HepG2 (cell line): ENCODE data around the gene PCYOX1L. TPM values are rescaled to one million over a fixed set of nuclear protein-coding genes. Genes with fewer than 3 reads are reported as not detected.

Experiments
- IRF2 ChIP-seq: IDR thresholded peaks from 2 replicates; pipeline ENCODE4 v1.6.1; 2018; ENCODE audit warnings: missing genetic modification reagents, missing compliant biosample characterization
- MIER2 ChIP-seq: IDR thresholded peaks from 2 replicates; pipeline ENCODE4 v1.6.1; 2016; ENCODE audit warnings: missing biosample characterization, missing genetic modification reagents
- PATZ1 ChIP-seq: sonication (generic); formaldehyde crosslinking; IDR thresholded peaks from 2 replicates; pipeline ENCODE4 v1.4.0; 2020; ENCODE audit warnings: missing genetic modification reagents
- PHB2 ChIP-seq: fragments of 450-650 bp; IDR thresholded peaks from 2 replicates; pipeline ENCODE4 v1.6.1; 2018; ENCODE audit not compliant: partially characterized antibody
- POGK ChIP-seq: sonication (generic); formaldehyde crosslinking; conservative IDR thresholded peaks from 2 replicates; pipeline ENCODE4 v1.8.0; 2022; ENCODE audit warnings: mild to moderate bottlenecking, moderate library complexity, missing genetic modification reagents
- SMAD1 ChIP-seq: sonication (generic); formaldehyde crosslinking; IDR thresholded peaks from 2 replicates; pipeline ENCODE4 v1.4.0; 2020; ENCODE audit warnings: missing genetic modification reagents, low read depth, mild to moderate bottlenecking, borderline replicate concordance
- TOE1 ChIP-seq: sonication (generic); formaldehyde crosslinking; IDR thresholded peaks from 2 replicates; pipeline ENCODE4 v1.4.0; 2020; ENCODE audit warnings: mild to moderate bottlenecking, missing genetic modification reagents
- ZBTB7B ChIP-seq: sonication (generic); formaldehyde crosslinking; IDR thresholded peaks from 2 replicates; pipeline ENCODE4 v1.4.0; 2020; ENCODE audit warnings: missing genetic modification reagents
- ZNF350 ChIP-seq: sonication (generic); formaldehyde crosslinking; IDR thresholded peaks from 2 replicates; pipeline ENCODE4 v1.4.0; 2020; ENCODE audit warnings: mild to moderate bottlenecking, low read depth, missing genetic modification reagents, borderline replicate concordance
- ZNF414 ChIP-seq: sonication (generic); formaldehyde crosslinking; IDR thresholded peaks from 2 replicates; pipeline ENCODE4 v1.5.0; 2020; ENCODE audit warnings: missing genetic modification reagents
- polyA plus RNA-seq, 8 experiments: library from polyadenylated mRNA; depleted of rRNA in 3 of 8; stranded (reverse) in 7 of 8; unstranded in 1 of 8; fragments of >200 nt; fragmentation: Illumina TruSeq in 4 of 8; extraction: Trizol in 4 of 8; gene quantifications; 2 replicates each; pipeline versions ENCODE4 v1.2.1 to v1.2.3, GENCODE V29; 2011 to 2016; ENCODE audit warnings: low read depth in 4 of 8, missing spikeins in 1 of 8, mixed read lengths in 1 of 8; ENCODE audit not compliant: insufficient read depth in 1 of 8
- total RNA-seq, 5 experiments: library from RNA; depleted of rRNA; stranded (reverse); fragments of >200 nt; fragmentation: Illumina TruSeq; extraction: Trizol; gene quantifications; 2 replicates each; pipeline ENCODE4 v1.2.3, GENCODE V29; 2016; ENCODE audit warnings: low read depth in 1 of 5
- TF ChIP-seq, protein P1 (sequence below): sonication (generic); formaldehyde crosslinking; IDR thresholded peaks from 2 replicates; pipeline ENCODE4 v1.9.0; 2021; ENCODE audit warnings: missing genetic modification reagents, borderline replicate concordance
- TF ChIP-seq, protein P2 (sequence below): sonication (generic); formaldehyde crosslinking; conservative IDR thresholded peaks from 2 replicates; pipeline ENCODE4 v1.4.0; 2020; ENCODE audit warnings: mild to moderate bottlenecking, missing genetic modification reagents, moderate library complexity
- TF ChIP-seq, protein P3 (sequence below): sonication (generic); formaldehyde crosslinking; IDR thresholded peaks from 2 replicates; pipeline ENCODE4 v1.8.1; 2023; ENCODE audit warnings: missing genetic modification reagents, mild to moderate bottlenecking, borderline replicate concordance
- TF ChIP-seq, protein P4 (sequence below): sonication (generic); formaldehyde crosslinking; IDR thresholded peaks from 2 replicates; pipeline ENCODE4 v1.4.0; 2020; ENCODE audit warnings: mild to moderate bottlenecking, missing genetic modification reagents
- TF ChIP-seq, protein P5 (sequence below): sonication (generic); formaldehyde crosslinking; IDR thresholded peaks from 2 replicates; pipeline ENCODE4 v1.4.0; 2020; ENCODE audit warnings: missing genetic modification reagents, borderline replicate concordance

The PCYOX1L gene
- total and polyA plus RNA-seq, 2 of the 13 experiments (the other 11 are each of a cell fraction or from before 2014, with no cell fraction given): 1.00 to 3.7 TPM

GRCh38 chr5:149380466-149381121, 22.7 kb downstream of the PCYOX1L start (continued):
- TF ChIP-seq, protein P1, sequence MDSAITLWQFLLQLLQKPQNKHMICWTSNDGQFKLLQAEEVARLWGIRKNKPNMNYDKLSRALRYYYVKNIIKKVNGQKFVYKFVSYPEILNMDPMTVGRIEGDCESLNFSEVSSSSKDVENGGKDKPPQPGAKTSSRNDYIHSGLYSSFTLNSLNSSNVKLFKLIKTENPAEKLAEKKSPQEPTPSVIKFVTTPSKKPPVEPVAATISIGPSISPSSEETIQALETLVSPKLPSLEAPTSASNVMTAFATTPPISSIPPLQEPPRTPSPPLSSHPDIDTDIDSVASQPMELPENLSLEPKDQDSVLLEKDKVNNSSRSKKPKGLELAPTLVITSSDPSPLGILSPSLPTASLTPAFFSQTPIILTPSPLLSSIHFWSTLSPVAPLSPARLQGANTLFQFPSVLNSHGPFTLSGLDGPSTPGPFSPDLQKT (CRISPR knock-in tag): no peak
- no peak for TF ChIP-seq ZNF350 (CRISPR knock-in tag)
- TF ChIP-seq, protein P2, sequence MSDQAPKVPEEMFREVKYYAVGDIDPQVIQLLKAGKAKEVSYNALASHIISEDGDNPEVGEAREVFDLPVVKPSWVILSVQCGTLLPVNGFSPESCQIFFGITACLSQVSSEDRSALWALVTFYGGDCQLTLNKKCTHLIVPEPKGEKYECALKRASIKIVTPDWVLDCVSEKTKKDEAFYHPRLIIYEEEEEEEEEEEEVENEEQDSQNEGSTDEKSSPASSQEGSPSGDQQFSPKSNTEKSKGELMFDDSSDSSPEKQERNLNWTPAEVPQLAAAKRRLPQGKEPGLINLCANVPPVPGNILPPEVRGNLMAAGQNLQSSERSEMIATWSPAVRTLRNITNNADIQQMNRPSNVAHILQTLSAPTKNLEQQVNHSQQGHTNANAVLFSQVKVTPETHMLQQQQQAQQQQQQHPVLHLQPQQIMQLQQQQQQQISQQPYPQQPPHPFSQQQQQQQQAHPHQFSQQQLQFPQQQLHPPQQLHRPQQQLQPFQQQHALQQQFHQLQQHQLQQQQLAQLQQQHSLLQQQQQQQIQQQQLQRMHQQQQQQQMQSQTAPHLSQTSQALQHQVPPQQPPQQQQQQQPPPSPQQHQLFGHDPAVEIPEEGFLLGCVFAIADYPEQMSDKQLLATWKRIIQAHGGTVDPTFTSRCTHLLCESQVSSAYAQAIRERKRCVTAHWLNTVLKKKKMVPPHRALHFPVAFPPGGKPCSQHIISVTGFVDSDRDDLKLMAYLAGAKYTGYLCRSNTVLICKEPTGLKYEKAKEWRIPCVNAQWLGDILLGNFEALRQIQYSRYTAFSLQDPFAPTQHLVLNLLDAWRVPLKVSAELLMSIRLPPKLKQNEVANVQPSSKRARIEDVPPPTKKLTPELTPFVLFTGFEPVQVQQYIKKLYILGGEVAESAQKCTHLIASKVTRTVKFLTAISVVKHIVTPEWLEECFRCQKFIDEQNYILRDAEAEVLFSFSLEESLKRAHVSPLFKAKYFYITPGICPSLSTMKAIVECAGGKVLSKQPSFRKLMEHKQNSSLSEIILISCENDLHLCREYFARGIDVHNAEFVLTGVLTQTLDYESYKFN (CRISPR knock-in tag): peak; percentile 72
- TF ChIP-seq, protein P3, sequence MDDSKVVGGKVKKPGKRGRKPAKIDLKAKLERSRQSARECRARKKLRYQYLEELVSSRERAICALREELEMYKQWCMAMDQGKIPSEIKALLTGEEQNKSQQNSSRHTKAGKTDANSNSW (CRISPR knock-in tag): no peak
- no peak for TF ChIP-seq PHB2
- no peak for TF ChIP-seq TOE1
- TF ChIP-seq MIER2: no peak
- TF ChIP-seq PATZ1 (CRISPR knock-in tag): peak; percentile 44; the same call in 1 of the 2 replicates
- TF ChIP-seq, protein P4, sequence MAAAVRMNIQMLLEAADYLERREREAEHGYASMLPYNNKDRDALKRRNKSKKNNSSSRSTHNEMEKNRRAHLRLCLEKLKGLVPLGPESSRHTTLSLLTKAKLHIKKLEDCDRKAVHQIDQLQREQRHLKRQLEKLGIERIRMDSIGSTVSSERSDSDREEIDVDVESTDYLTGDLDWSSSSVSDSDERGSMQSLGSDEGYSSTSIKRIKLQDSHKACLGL (CRISPR knock-in tag): no peak
- no peak for TF ChIP-seq SMAD1 (CRISPR knock-in tag)
- TF ChIP-seq, protein P5, sequence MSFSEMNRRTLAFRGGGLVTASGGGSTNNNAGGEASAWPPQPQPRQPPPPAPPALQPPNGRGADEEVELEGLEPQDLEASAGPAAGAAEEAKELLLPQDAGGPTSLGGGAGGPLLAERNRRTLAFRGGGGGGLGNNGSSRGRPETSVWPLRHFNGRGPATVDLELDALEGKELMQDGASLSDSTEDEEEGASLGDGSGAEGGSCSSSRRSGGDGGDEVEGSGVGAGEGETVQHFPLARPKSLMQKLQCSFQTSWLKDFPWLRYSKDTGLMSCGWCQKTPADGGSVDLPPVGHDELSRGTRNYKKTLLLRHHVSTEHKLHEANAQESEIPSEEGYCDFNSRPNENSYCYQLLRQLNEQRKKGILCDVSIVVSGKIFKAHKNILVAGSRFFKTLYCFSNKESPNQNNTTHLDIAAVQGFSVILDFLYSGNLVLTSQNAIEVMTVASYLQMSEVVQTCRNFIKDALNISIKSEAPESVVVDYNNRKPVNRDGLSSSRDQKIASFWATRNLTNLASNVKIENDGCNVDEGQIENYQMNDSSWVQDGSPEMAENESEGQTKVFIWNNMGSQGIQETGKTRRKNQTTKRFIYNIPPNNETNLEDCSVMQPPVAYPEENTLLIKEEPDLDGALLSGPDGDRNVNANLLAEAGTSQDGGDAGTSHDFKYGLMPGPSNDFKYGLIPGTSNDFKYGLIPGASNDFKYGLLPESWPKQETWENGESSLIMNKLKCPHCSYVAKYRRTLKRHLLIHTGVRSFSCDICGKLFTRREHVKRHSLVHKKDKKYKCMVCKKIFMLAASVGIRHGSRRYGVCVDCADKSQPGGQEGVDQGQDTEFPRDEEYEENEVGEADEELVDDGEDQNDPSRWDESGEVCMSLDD: no peak
- TF ChIP-seq ZNF414 (CRISPR knock-in tag): no peak
- TF ChIP-seq ZBTB7B (CRISPR knock-in tag): no peak
- no peak for TF ChIP-seq IRF2 (CRISPR knock-in tag)
- TF ChIP-seq POGK (CRISPR knock-in tag): no peak
